GM21447 (cell line): Measurements from ENCODE around the gene C1R.

ENCODE experiments used
- ATAC-seq: cut with Tn5 transposase; IDR thresholded peaks from one replicate; pipeline ENCODE4 v1.9.1; 2021; ENCODE audit not compliant: unreplicated experiment

The C1R gene

GRCh38 chr12:7100239-7100638 is 8.0 kb upstream of the C1R start:
- ATAC-seq = no peak

DNA sequence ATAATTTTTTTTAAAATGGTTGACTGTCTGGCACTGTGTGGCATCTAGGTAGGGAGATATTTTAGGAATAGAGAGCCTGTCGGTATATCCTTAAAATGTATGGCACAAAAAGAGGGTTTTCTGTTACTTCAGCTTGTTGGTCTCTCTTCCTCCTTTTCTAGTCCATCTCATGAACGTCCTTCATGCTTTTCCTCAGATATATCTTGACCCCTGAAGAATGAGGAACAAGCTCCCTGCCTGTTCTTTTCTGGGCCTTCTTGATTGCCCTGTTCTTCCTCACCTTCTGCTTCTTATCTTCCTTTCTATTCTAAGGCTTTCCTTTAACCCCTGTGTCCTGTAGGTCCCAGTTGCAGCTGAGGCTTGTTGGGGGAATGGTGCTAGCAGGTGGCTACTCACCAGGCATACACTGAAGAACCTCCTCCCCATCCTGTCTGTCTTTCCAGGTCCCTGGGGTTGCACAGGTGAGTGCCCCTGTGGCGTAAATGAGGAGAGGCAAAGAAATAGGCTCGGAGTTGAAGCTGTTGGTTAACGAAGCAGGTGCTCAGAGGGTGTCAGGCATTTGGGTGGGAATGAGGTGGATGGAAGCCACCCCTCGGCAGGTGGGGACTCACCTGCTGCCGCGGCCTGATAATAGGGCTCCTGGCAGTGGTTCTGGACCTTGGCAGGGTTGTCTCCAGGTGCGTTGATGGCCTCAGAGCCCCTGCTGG is 7.2 kb upstream of the C1R start:
- ATAC-seq = no peak

GRCh38 chr12:7096979-7097378 is 4.7 kb upstream of the C1R start:
- no peak for ATAC-seq

DNA sequence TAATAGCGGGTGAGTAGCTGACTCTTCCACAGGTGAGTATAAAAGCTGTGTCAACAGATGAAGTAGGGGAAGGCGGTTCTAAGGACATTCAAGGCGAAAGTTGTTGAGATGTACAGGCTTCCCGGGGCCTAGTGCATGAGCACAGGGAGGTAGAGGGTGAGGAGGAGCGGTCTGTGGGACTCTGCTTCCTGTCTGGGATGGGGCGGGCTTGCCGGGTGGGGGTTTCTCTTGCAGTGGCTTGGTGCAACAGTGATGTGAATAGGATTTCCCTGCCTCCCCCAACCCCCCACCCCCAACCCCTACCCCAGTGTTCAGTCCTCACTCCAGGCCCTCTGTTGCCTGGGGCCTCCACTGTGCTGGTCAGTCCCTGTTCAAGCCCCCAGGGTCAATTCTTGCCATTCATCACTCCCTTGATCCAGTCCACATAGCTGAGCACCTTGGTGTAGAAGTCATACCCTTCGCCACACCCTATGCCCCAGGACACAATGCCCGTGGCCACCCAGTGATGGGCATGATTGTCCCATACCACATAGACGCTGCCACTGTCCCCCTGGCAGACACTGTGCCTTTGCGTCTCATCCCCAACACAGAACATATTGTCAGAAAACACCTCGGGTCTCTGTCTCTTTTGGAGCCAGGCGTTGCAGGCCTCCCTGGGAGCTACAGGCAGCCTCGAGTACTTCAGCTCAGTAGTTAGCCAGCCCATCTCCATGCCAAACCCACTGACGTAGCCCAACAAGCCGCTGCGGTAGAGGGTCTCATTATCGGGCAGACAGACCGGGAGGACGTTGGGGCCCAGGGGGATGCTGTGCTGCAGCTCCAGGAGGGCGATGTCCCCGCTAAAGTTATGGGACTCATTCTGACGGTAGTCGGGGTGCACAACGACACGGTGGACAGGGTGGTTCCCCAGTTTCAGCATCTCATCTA is 4.0 kb upstream of the C1R start:
- no peak for ATAC-seq

GRCh38 chr12:7093892-7094291 is 1.6 kb upstream of the C1R start:
- ATAC-seq = no peak

DNA sequence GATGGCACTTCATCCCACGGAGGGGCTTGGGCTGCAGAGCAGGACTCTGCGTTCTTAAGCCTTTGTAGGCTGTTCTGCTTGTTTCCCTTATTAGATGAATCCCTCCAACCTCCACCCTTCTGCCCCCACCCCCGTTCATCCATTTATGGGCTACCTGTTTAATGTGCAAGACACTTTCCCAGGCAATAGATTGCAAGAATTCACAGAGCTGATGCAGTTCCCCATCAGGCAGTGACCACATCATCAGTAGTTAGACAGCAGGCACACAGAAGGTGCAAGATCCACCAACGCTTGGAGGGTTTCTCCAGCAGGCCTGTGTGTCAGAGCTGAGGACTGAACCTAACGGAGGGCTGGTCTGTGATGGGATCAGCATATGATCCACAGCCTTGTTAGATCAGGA is 1.2 kb upstream of the C1R start:
- no peak for ATAC-seq

DNA sequence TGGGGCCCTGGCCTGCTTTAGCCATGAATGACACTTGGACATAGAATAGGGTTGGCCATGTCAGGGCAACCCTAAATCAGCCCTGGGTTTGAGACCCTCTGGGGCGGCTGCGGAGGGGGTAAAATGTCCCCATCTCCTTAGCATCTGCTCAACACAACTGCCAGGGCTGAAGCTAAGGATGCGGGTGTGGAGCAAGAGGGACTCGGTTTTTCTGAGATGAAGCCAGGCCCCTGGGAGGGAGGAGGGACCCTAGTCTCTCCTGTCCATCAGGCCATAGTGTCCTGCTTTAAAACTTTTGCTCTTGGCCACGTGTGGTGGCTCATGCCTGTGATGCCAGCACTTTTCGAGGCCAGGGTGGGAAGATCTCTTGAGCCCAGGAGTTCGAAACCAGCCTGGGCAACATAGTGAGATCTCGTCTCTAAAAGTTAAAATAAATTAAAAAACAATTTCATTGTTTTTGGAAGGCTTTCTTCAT is 778 bp upstream of the C1R start:
- no peak for ATAC-seq

- no peak for ATAC-seq
These were observed 501 bp downstream of the C1R start for GRCh38 chr12:7091660-7092228.

GRCh38 chr12:7091171-7091570 is 1.1 kb downstream of the C1R start:
- no peak for ATAC-seq

- no peak for ATAC-seq
These were observed 1.8 kb downstream of the C1R start for GRCh38 chr12:7090222-7090998.

DNA sequence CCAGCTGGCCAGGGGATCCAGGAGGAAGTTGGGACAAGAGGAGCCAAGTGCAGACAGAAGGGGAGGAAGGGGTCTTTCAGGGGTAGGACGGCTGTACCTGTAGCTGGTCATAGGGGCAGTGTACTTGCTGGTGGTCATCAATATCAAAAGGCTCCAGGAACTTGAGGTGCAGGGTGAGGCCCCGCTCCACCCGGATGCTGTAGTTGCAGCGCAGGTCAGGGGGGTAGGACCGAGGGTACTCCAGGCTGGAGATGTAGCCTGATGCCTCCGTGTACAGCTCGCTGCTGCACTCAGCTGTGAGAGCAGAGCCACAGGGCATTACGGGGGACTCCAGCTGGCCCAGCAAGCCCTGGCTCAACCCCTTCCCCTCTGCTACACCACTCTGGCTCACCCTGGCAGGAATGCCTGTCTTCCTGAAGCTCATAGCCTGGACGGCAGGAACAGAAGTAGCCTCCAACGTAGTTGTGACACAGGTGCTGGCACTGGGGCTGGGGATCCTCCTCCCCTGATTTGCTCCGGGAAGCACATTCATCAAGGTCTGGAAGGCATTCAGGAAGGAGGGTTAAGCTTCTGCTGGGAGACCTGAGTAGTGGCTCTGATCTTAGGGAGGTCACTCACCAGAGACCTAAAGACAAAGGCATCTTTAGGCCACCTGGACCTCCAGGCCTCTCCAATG is 2.9 kb downstream of the C1R start:
- no peak for ATAC-seq

DNA sequence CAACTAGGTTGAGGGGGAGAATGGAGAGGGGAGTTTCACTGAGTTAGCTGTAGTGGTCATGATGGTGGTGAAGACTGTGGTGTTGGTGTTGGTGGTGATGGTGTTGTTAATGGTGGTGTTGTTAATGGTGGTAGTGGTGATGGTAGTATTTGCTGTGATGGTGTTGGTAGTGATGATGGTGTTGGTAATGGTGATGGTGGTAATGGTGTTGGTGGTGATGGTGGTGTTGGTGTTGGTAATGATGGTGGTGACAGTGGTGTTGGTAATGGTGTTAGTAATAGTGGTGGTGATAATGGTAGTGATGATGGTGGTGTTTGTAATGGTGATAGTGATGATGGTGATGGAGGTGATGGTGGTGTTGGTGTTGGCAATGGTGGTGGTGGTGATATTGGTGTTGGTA is 9.1 kb downstream of the C1R start:
- ATAC-seq = no peak

GRCh38 chr12:7081037-7081436 is 11.2 kb downstream of the C1R start:
- no peak for ATAC-seq

DNA sequence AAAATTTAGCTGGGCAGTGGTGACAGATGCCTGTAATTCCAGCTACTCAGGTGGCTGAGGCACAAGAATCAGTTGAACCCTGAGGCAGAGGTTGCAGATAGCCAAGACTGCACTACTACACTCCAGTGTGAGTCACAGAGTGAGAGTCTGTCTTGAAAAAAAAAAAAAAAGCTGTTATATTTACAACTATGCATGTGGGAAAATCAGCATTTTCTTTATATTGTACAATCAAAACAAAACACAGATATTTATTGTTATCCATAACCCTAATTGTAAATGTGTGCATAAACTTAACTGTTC is 12.5 kb downstream of the C1R start:
- ATAC-seq = no peak

DNA sequence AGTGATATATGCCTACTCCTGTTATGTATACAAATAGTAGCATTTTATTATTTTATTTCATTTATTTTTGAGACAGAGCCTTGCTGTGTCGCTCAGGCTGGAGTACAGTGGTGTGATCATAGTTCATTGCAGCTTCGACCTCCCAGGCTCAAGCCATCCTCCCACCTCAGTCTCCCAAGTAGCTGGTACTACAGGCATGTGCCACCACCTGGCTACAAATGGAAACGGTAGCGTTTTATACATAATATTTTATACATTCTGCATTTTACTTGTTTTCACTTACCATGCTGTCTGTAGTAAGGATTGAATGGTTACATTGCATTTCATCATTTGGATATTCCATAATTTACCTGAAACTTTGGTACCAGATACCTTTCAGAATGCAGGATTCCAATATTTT is 14.1 kb downstream of the C1R start:
- no peak for ATAC-seq

DNA sequence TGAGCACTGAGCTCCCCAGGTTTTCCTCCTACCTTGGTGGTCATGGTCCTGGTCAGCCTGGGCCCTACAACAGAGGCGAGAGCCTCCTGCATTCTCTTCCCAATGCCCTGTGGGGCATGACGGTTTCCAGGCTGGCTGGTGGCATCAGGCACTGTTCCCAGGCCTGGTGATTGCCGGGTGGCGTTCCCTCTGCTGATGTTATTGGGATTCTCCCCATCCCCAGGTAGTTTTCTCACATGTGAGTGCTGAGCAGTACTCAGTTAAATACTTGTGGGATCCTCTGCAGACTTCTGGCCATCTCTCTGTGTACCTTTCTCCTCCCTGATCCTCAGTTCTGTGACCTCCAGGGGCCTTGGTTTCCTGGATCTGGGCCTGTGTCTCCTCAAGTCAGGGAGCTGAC is 15.8 kb downstream of the C1R start:
- ATAC-seq = no peak

- ATAC-seq = no peak
These were observed 16.3 kb downstream of the C1R start for GRCh38 chr12:7075939-7076338.

GRCh38 chr12:7075518-7075917 is 16.7 kb downstream of the C1R start:
- ATAC-seq = no peak

GRCh38 chr12:7073946-7074345 is 18.3 kb downstream of the C1R start:
- ATAC-seq = no peak

GRCh38 chr12:7072554-7072953 is 19.7 kb downstream of the C1R start:
- no peak for ATAC-seq

DNA sequence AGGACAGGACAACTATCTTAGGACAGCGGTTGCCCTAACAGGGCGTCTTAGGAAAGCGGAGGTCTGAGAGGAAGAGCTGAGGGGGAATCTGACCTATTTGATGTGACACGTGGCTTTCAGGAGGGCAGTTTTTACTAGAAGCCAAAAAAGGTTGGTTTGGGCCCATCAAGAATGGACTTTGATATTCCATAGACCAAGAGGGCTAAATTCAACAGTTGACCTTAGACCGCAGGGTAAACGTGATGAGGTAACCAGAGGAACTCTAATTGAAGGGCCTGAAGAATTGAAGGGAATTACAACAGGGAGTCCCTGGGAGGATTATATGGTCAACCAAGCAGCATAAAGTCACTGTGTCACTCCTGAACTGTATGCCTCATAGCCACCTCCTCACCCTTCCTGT is 20.2 kb downstream of the C1R start:
- ATAC-seq = no peak
